Measurements from ENCODE around the gene TMEM178B.
"Not testable (repeated sequence)": the region's sequence is repeated elsewhere in the genome, so short reads cannot be mapped to it uniquely, and the experiment has no call there.

Gene TMEM178B

GRCh38 chr7:141055146-141055545 is 18.7 kb upstream of the TMEM178B start:
- H3K9me3 Mint-ChIP-seq = no peaks in the 10 kb centered on the region
- no peak overlapping the region for H3K27ac Mint-ChIP-seq
- H3K4me1 Mint-ChIP-seq = no peaks in the 10 kb centered on the region
- H3K4me3 Mint-ChIP-seq = no peak overlapping the region
- no peaks in the 10 kb centered on the region for H3K36me3 Mint-ChIP-seq (ENCODE audit: low read depth)
- TF ChIP-seq, protein P1, sequence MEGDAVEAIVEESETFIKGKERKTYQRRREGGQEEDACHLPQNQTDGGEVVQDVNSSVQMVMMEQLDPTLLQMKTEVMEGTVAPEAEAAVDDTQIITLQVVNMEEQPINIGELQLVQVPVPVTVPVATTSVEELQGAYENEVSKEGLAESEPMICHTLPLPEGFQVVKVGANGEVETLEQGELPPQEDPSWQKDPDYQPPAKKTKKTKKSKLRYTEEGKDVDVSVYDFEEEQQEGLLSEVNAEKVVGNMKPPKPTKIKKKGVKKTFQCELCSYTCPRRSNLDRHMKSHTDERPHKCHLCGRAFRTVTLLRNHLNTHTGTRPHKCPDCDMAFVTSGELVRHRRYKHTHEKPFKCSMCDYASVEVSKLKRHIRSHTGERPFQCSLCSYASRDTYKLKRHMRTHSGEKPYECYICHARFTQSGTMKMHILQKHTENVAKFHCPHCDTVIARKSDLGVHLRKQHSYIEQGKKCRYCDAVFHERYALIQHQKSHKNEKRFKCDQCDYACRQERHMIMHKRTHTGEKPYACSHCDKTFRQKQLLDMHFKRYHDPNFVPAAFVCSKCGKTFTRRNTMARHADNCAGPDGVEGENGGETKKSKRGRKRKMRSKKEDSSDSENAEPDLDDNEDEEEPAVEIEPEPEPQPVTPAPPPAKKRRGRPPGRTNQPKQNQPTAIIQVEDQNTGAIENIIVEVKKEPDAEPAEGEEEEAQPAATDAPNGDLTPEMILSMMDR (IDR thresholded peaks at IDR 0.05; ENCODE audit: unreplicated experiment in 3 of 3) = no peak
- H3K27me3 Mint-ChIP-seq (ENCODE audit: low read depth) = no peaks in the 10 kb centered on the region

DNA sequence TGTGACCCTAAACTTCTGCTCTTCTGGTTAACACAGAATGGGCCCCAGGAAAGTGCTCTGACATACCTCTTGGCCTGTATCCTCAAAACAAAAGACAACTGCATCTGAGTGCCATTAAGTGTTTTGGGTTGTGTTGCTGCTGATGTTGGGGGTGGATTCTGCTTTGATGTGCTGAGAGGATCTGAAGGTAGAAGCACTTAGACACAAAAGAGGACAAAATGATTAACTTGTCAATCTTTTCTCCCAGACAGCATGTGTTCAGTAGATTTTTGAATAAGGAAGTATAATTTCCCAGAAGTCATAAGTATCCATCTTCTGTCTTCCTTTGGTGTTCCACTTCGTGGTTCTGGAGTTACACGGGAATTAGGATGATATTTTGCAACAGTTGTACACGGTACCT is 16.1 kb upstream of the TMEM178B start:
- H3K36me3 Mint-ChIP-seq (ENCODE audit: low read depth) = no peaks in the 10 kb centered on the region
- no peak overlapping the region for H3K4me3 Mint-ChIP-seq
- TF ChIP-seq, protein P1 (IDR thresholded peaks at IDR 0.05; ENCODE audit: unreplicated experiment in 3 of 3) = no peak
- no peak overlapping the region for H3K27ac Mint-ChIP-seq
- peaks cover 5% of the 10 kb centered on the region for H3K9me3 Mint-ChIP-seq
- no peaks in the 10 kb centered on the region for H3K4me1 Mint-ChIP-seq
- H3K27me3 Mint-ChIP-seq (ENCODE audit: low read depth) = no peaks in the 10 kb centered on the region

DNA sequence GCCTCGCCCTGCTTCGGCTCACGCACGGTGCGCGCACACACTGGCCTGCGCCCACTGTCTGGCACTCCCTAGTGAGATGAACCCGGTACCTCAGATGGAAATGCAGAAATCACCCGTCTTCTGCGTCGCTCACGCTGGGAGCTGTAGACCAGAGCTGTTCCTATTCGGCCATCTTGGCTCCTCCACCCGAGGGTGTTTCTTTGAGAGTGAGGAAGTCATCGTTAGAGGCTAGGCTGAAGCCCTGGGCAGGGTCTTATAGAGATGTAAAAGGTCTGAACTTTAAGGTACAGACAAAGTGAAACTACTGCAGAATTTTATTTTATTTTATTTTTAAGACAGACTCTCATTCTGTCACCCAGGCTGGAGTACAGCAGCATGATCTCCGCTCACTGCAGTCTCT is 6.0 kb upstream of the TMEM178B start:
- H3K4me3 Mint-ChIP-seq; H3K27ac Mint-ChIP-seq; H3K36me3 Mint-ChIP-seq (ENCODE audit: low read depth); H3K9me3 Mint-ChIP-seq: not testable (repeated sequence)
- Mint-ChIP-seq H3K4me1 (peaks cover 10% of the 10 kb centered on the region), H3K27me3 (ENCODE audit: low read depth) (peaks cover 52% of the 10 kb centered on the region)

DNA sequence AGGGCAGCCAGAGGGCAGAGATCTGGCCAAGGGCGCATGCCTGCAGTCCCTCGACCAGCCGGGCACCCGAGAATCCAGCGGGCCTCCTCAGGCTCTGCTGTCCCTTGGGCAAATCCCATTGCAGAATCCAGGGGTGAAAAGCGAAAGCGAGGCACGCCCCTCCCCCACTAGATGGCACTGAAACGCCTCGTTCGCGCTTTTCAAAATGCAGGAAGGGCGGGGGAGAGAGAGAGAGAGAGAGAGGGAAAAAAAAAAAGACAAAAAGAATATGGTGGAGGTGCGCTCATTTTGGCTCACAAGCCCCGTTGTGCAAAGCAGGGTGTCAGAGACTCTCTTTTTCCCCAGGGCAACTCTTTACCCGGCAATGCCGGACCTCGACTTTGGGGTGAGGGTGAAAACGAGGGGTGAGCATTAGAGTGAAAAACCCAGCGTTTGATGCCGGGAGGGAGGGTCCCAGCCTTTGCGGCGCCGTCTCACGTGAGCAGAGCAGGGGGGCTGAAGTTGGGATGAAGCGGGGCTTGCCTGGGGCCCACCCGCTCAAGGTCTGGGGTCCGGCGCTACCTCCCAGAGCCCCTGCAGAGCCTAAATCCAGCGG is 2.5 kb upstream of the TMEM178B start:
- H3K27me3 Mint-ChIP-seq (ENCODE audit: low read depth) = peaks cover 60% of the 10 kb centered on the region
- peaks cover 10% of the 10 kb centered on the region for H3K4me1 Mint-ChIP-seq
- H3K9me3 Mint-ChIP-seq = no peaks in the 10 kb centered on the region
- H3K36me3 Mint-ChIP-seq (ENCODE audit: low read depth) = no peaks in the 10 kb centered on the region
- H3K27ac Mint-ChIP-seq = no peak overlapping the region
- peak overlapping the region; percentile 83 to 89 (median 88) for H3K4me3 Mint-ChIP-seq
- TF ChIP-seq, protein P1 (IDR thresholded peaks at IDR 0.05; ENCODE audit: unreplicated experiment in 3 of 3) = no peak

DNA sequence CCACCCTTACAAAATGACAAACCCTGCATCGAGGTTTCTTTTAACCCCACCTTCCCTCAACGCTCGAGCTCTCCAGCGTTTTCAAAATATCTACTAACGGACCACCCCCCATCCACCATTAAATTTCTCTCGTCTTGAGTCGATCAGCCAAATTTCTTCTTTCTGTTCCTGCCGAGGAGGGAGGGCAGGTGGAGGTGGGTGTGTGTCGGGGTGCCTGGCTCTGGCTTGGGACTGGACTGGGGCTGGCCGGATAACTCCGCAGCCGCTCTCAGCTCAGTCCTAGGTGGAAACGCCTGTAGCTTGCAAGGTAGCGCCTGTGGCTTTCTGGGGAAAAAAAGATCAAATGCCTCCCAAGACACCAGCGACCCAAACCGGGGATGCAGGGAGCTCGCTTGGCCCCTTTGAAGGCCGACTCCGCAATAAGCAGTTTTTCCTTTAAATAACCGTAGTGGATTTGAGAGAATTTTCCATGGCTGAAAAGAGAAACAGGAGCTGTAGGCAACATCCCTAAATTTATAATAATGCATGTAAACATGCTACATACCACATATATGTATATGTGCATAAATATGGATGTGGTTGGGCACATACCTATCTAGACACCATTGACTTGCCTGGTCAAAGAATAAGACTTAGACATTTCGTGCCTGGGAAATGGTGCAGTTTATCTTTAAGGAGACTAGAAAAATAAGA is 1.9 kb upstream of the TMEM178B start:
- TF ChIP-seq, protein P1 (IDR thresholded peaks at IDR 0.05; ENCODE audit: unreplicated experiment in 3 of 3) = no peak
- no peaks in the 10 kb centered on the region for H3K36me3 Mint-ChIP-seq (ENCODE audit: low read depth)
- H3K4me1 Mint-ChIP-seq = peaks cover 10% of the 10 kb centered on the region
- H3K27ac Mint-ChIP-seq = no peak overlapping the region
- H3K27me3 Mint-ChIP-seq (ENCODE audit: low read depth) = peaks cover 60% of the 10 kb centered on the region
- H3K9me3 Mint-ChIP-seq = no peaks in the 10 kb centered on the region
- H3K4me3 Mint-ChIP-seq = peak overlapping the region; percentile 83 to 89 (median 88)

DNA sequence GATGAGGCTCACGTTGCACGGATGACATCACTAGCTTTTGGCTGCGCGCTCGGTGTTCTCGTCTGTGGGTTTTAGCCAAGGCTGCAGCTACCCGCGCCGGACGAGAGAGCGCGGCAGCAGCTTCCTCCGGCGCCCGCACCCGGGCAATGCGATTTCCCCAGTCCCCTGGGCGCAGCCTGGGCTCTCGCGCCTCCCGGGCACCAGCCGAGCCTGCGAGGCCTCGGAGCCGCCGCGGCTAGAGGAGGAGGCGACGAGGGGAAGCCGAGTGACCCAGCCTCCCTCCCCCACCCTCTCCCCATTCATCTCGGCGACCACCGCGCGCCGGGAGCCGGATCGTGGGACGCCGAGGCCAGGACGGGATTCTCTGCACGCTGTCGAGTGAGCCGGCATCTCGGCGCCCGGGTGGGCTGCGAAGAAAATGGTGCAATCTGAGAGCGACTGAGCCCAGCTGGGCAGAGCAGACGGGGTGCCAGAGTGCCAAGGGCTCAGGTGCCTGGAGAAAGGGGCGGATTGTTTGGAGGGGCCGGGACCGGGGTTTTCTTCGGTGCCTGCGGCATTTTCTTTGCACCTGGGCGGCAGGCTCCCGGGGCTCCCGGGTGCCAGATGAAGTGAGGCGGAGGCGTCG is 1.2 kb upstream of the TMEM178B start:
- no peaks in the 10 kb centered on the region for H3K36me3 Mint-ChIP-seq (ENCODE audit: low read depth)
- no peaks in the 10 kb centered on the region for H3K9me3 Mint-ChIP-seq
- no peak overlapping the region for H3K27ac Mint-ChIP-seq
- H3K4me1 Mint-ChIP-seq = peaks cover 10% of the 10 kb centered on the region
- TF ChIP-seq, protein P1 (IDR thresholded peaks at IDR 0.05; ENCODE audit: unreplicated experiment in 3 of 3) = no peak
- peak overlapping the region; percentile 83 to 89 (median 88) for H3K4me3 Mint-ChIP-seq
- H3K27me3 Mint-ChIP-seq (ENCODE audit: low read depth) = peaks cover 60% of the 10 kb centered on the region
